HG02884 (cell line): ENCODE results near the gene POFUT2.

ENCODE experiments used
- ATAC-seq: cut with Tn5 transposase; IDR thresholded peaks from one replicate; pipeline ENCODE4 v1.9.1; 2021; ENCODE audit warnings: mild to moderate bottlenecking, moderate library complexity; ENCODE audit not compliant: unreplicated experiment

POFUT2 gene

GRCh38 chr21:45251635-45252447 lies 35.9 kb downstream of the POFUT2 start:
- no peak for ATAC-seq

- no peak for ATAC-seq
These were observed 36.6 kb downstream of the POFUT2 start for GRCh38 chr21:45250914-45251634.

GRCh38 chr21:45250272-45250671 lies 37.4 kb downstream of the POFUT2 start:
- no peak for ATAC-seq

GRCh38 chr21:45249626-45250025 lies 38.1 kb downstream of the POFUT2 start:
- no peak for ATAC-seq

- no peak for ATAC-seq
These were observed 38.8 kb downstream of the POFUT2 start for GRCh38 chr21:45248893-45249381.

GRCh38 chr21:45248301-45248892 lies 39.3 kb downstream of the POFUT2 start:
- no peak for ATAC-seq

GRCh38 chr21:45246386-45247320 lies 41.0 kb downstream of the POFUT2 start:
- ATAC-seq = no peak

GRCh38 chr21:45244799-45245340 lies 42.8 kb downstream of the POFUT2 start:
- no peak for ATAC-seq

GRCh38 chr21:45243603-45244002 lies 44.1 kb downstream of the POFUT2 start:
- no peak for ATAC-seq

GRCh38 chr21:45241357-45241756 lies 46.3 kb downstream of the POFUT2 start:
- no peak for ATAC-seq

GRCh38 chr21:45237401-45237800 lies 50.3 kb downstream of the POFUT2 start:
- no peak for ATAC-seq

- no peak for ATAC-seq
These were observed 51.2 kb downstream of the POFUT2 start for GRCh38 chr21:45236481-45236880.

GRCh38 chr21:45235488-45235887 lies 52.2 kb downstream of the POFUT2 start:
- ATAC-seq = no peak

- no peak for ATAC-seq
These were observed 52.7 kb downstream of the POFUT2 start for GRCh38 chr21:45234965-45235364.

- no peak for ATAC-seq
These were observed 53.6 kb downstream of the POFUT2 start for GRCh38 chr21:45234127-45234526.

- ATAC-seq = no peak
These were observed 56.0 kb downstream of the POFUT2 start for GRCh38 chr21:45231705-45232104.

- ATAC-seq = no peak
These were observed 58.9 kb downstream of the POFUT2 start for GRCh38 chr21:45228656-45229240.

GRCh38 chr21:45228171-45228641 lies 59.5 kb downstream of the POFUT2 start:
- no peak for ATAC-seq

- no peak for ATAC-seq
These were observed 60.0 kb downstream of the POFUT2 start for GRCh38 chr21:45227735-45228134.
